Vagina (tissue), 2 donors: ENCODE measurements around the gene GRM7. TPM values are rescaled to one million over a fixed set of nuclear protein-coding genes. Genes with fewer than 3 reads are reported as not detected.

ENCODE experiments used
- DNase-seq, 2 donors: peaks; one replicate each; pipeline ENCODE4 v3.0.0-alpha.2; 2017; ENCODE audit errors: extremely low spot score in 2 of 2
- H3K27ac ChIP-seq: fragments of 200-600 bp; sonication (generic); one replicate; pipeline ENCODE4 v1.5.1; 2019
- H3K27me3 ChIP-seq: fragments of 200-600 bp; sonication (generic); one replicate; pipeline ENCODE4 v1.5.1; 2019
- H3K36me3 ChIP-seq, 2 donors: fragments of 200-600 bp; sonication (generic); one replicate each; pipeline ENCODE4 v1.5.1; 2017 to 2019
- H3K4me1 ChIP-seq: fragments of 200-600 bp; sonication (generic); one replicate; pipeline ENCODE4 v1.5.1; 2019
- H3K4me3 ChIP-seq, 2 donors: fragments of 200-600 bp; sonication (generic); 1 replicate in 1 of 2; 2 replicates in 1 of 2; pipeline ENCODE4 v1.5.1; 2016 to 2019
- H3K9me3 ChIP-seq: fragments of 200-600 bp; sonication (generic); one replicate; pipeline ENCODE4 v1.5.1; 2019
- CTCF ChIP-seq, 3 experiments: fragments of 450-650 bp in 2 of 3; fragments of 200-600 bp in 1 of 3; sonication (generic) in 1 of 3; IDR thresholded peaks; one replicate each; pipeline ENCODE4 v1.5.1; 2017 to 2019; ENCODE audit warnings: antibody characterized with exemption in 3 of 3, mild to moderate bottlenecking in 2 of 3, moderate library complexity in 2 of 3
- POLR2A ChIP-seq, 2 donors: fragments of 450-650 bp; IDR thresholded peaks; one replicate each; pipeline ENCODE4 v1.6.1; 2017; ENCODE audit warnings: antibody characterized with exemption in 2 of 2, mild to moderate bottlenecking in 2 of 2, moderate library complexity in 2 of 2
- POLR2AphosphoS5 ChIP-seq, 2 donors: sonication (generic); formaldehyde crosslinking; IDR thresholded peaks; one replicate each; pipeline ENCODE4 v1.9.0; 2017; ENCODE audit warnings: antibody characterized with exemption in 2 of 2, mild to moderate bottlenecking in 2 of 2, low read depth in 1 of 2; ENCODE audit not compliant: insufficient read depth in 1 of 2
- intact Hi-C: fragments of 100-400 bp; cut with DNase I; formaldehyde crosslinking; loops from one replicate; pipeline ENCODE4 v1.15.1; 2023
- total RNA-seq: library from RNA; depleted of rRNA; stranded (reverse); fragments of >200 nt; gene quantifications from one replicate; pipeline ENCODE4 v1.2.3, GENCODE V29; 2016

GRM7 gene
- total RNA-seq, 1 donor from 2014 or later, result 2.0 TPM

GRCh38 chr3:7439101-7439680 is 578.3 kb downstream of the GRM7 start:
- intact Hi-C loops, result no loop called here
- H3K36me3 ChIP-seq, result no peaks in the 10 kb centered on the region
- TF ChIP-seq POLR2AphosphoS5 (IDR thresholded peaks at IDR 0.05; ENCODE audit: insufficient read depth in 1 of 2, low read depth in 1 of 2), result no peak
- no peak for TF ChIP-seq CTCF (IDR thresholded peaks at IDR 0.05)
- TF ChIP-seq POLR2A (IDR thresholded peaks at IDR 0.05), result no peak
- no peaks in the 10 kb centered on the region for H3K9me3 ChIP-seq
- H3K4me3 ChIP-seq, result no peak overlapping the region
- H3K27me3 ChIP-seq, result no peaks in the 10 kb centered on the region
- no peaks in the 10 kb centered on the region for H3K4me1 ChIP-seq
- no peak overlapping the region for H3K27ac ChIP-seq
- DNase-seq, result no peak

DNA sequence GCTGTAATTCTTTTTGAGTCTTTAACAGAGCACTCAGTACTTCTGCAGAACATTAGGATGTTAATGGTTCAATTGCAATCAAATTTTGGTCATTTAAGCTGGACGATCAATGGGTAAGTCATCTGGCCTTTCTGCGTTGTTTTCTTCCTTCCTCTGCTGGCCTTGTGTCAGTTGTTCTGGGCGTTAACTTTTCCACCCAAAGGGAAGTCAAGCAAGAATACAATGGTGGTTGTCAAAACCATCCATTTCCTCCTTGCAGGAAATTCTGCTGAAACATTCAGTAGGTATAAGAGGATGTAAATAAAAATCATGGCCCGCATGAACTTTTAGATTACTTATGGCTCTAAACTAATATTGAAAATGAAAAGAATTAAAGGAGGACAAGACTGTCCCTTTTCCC is 584.0 kb downstream of the GRM7 start:
- Histone ChIP-seq H3K9me3 (no peaks in the 10 kb centered on the region), H3K27me3 (no peaks in the 10 kb centered on the region), H3K27ac (no peak overlapping the region), H3K36me3 (no peaks in the 10 kb centered on the region), H3K4me1 (no peaks in the 10 kb centered on the region), H3K4me3 (no peak overlapping the region)
- DNase-seq, result no peak
- TF ChIP-seq POLR2A (IDR thresholded peaks at IDR 0.05) (no peak), POLR2AphosphoS5 (IDR thresholded peaks at IDR 0.05; ENCODE audit: insufficient read depth in 1 of 2, low read depth in 1 of 2) (no peak), CTCF (IDR thresholded peaks at IDR 0.05) (no peak)
- intact Hi-C loops, result no loop called here

- intact Hi-C loops, result no loop called here
Measured at GRCh38 chr3:7445331-7445730, 584.4 kb downstream of the GRM7 start.

GRCh38 chr3:7447197-7447769 is 586.4 kb downstream of the GRM7 start:
- Histone ChIP-seq H3K27ac (no peak overlapping the region), H3K27me3 (no peaks in the 10 kb centered on the region), H3K36me3 (no peaks in the 10 kb centered on the region), H3K9me3 (no peaks in the 10 kb centered on the region), H3K4me1 (no peaks in the 10 kb centered on the region), H3K4me3 (no peak overlapping the region)
- DNase-seq, result no peak
- TF ChIP-seq POLR2A (IDR thresholded peaks at IDR 0.05) (no peak), POLR2AphosphoS5 (IDR thresholded peaks at IDR 0.05; ENCODE audit: insufficient read depth in 1 of 2, low read depth in 1 of 2) (no peak), CTCF (IDR thresholded peaks at IDR 0.05) (no peak)
- intact Hi-C loops, result no loop called here

More at GRCh38 chr3:7445331-7445730, 584.4 kb downstream of the GRM7 start:
- no peak overlapping the region for H3K4me3 ChIP-seq
- no peaks in the 10 kb centered on the region for H3K36me3 ChIP-seq
- TF ChIP-seq POLR2A (IDR thresholded peaks at IDR 0.05), result no peak
- TF ChIP-seq POLR2AphosphoS5 (IDR thresholded peaks at IDR 0.05; ENCODE audit: insufficient read depth in 1 of 2, low read depth in 1 of 2), result no peak
- TF ChIP-seq CTCF (IDR thresholded peaks at IDR 0.05), result no peak
- H3K4me1 ChIP-seq, result no peaks in the 10 kb centered on the region
- H3K9me3 ChIP-seq, result no peaks in the 10 kb centered on the region
- DNase-seq, result no peak
- no peaks in the 10 kb centered on the region for H3K27me3 ChIP-seq
- H3K27ac ChIP-seq, result no peak overlapping the region

GRCh38 chr3:7456386-7456785 is 595.5 kb downstream of the GRM7 start:
- TF ChIP-seq POLR2A (IDR thresholded peaks at IDR 0.05), result no peak
- DNase-seq, result no peak
- Histone ChIP-seq H3K4me3 (no peak overlapping the region), H3K4me1 (no peaks in the 10 kb centered on the region), H3K27me3 (no peaks in the 10 kb centered on the region), H3K27ac (no peak overlapping the region), H3K9me3 (no peaks in the 10 kb centered on the region), H3K36me3 (no peaks in the 10 kb centered on the region)
- intact Hi-C loops, result no loop called here
